ENCODE data around the gene CERK. TPM values are rescaled to one million over a fixed set of nuclear protein-coding genes. Genes with fewer than 3 reads are reported as not detected.
A peak's percentile ranks its signal among the peaks of the same experiment; 100 is the strongest.

CERK gene
- total and polyA plus RNA-seq, 2 of the 13 experiments (the other 11 are each of a cell fraction or from before 2014, with no cell fraction given): 40.3 to 41.9 TPM

DNA sequence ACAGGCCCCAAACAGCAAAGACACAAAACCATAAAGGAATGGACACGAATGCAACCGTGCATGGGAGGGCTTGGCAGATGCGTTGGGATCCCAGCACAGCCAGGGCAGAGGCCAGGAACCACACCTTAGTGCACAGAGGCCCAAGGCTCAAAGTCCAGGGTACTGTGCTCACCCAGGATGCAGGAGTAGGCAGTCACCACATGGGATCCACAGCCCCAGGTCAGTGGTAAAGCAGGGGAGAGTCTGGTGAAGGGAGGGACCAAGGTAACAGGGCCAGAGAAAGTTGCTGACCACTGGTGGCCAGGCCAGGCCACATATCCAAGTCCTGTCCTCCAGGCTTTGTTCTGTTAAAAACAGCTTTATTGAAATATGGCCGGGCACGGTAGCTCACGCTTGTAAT, 6.5 kb upstream of the CERK start (continued):
- TF ChIP-seq, protein P1, sequence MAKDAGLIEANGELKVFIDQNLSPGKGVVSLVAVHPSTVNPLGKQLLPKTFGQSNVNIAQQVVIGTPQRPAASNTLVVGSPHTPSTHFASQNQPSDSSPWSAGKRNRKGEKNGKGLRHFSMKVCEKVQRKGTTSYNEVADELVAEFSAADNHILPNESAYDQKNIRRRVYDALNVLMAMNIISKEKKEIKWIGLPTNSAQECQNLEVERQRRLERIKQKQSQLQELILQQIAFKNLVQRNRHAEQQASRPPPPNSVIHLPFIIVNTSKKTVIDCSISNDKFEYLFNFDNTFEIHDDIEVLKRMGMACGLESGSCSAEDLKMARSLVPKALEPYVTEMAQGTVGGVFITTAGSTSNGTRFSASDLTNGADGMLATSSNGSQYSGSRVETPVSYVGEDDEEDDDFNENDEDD (CRISPR knock-in tag; IDR thresholded peaks at IDR 0.05; ENCODE audit: borderline replicate concordance): no peak
- TF ChIP-seq, protein P2, sequence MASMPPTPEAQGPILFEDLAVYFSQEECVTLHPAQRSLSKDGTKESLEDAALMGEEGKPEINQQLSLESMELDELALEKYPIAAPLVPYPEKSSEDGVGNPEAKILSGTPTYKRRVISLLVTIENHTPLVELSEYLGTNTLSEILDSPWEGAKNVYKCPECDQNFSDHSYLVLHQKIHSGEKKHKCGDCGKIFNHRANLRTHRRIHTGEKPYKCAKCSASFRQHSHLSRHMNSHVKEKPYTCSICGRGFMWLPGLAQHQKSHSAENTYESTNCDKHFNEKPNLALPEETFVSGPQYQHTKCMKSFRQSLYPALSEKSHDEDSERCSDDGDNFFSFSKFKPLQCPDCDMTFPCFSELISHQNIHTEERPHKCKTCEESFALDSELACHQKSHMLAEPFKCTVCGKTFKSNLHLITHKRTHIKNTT (CRISPR knock-in tag; IDR thresholded peaks at IDR 0.05): no peak
- TF ChIP-seq, protein P3, sequence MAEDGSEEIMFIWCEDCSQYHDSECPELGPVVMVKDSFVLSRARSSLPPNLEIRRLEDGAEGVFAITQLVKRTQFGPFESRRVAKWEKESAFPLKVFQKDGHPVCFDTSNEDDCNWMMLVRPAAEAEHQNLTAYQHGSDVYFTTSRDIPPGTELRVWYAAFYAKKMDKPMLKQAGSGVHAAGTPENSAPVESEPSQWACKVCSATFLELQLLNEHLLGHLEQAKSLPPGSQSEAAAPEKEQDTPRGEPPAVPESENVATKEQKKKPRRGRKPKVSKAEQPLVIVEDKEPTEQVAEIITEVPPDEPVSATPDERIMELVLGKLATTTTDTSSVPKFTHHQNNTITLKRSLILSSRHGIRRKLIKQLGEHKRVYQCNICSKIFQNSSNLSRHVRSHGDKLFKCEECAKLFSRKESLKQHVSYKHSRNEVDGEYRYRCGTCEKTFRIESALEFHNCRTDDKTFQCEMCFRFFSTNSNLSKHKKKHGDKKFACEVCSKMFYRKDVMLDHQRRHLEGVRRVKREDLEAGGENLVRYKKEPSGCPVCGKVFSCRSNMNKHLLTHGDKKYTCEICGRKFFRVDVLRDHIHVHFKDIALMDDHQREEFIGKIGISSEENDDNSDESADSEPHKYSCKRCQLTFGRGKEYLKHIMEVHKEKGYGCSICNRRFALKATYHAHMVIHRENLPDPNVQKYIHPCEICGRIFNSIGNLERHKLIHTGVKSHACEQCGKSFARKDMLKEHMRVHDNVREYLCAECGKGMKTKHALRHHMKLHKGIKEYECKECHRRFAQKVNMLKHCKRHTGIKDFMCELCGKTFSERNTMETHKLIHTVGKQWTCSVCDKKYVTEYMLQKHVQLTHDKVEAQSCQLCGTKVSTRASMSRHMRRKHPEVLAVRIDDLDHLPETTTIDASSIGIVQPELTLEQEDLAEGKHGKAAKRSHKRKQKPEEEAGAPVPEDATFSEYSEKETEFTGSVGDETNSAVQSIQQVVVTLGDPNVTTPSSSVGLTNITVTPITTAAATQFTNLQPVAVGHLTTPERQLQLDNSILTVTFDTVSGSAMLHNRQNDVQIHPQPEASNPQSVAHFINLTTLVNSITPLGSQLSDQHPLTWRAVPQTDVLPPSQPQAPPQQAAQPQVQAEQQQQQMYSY (CRISPR knock-in tag; IDR thresholded peaks at IDR 0.05): no peak
- TF ChIP-seq ZNF501 (CRISPR knock-in tag; IDR thresholded peaks at IDR 0.05) (peak; percentile 71; the same call in 1 of the 2 replicates), ZNF180 (CRISPR knock-in tag; IDR thresholded peaks at IDR 0.05; ENCODE audit: borderline replicate concordance, low read depth) (no peak), IRF2 (CRISPR knock-in tag; IDR thresholded peaks at IDR 0.05) (peak; percentile 50; the same call in 1 of the 2 replicates), KDM5A (IDR thresholded peaks at IDR 0.05; ENCODE audit: borderline replicate concordance, low read length) (no peak), ZNF24 (IDR thresholded peaks at IDR 0.05) (no peak), POGZ (CRISPR knock-in tag; IDR thresholded peaks at IDR 0.05) (peak; percentile 45; the same call in 1 of the 2 replicates), FOXA1 (IDR thresholded peaks at IDR 0.05) (no peak), FOXA1 (CRISPR knock-in tag; IDR thresholded peaks at IDR 0.05) (0 out of 2 replicates have a peak, but pooled peaks have one; percentile 7), ZNF234 (CRISPR knock-in tag; conservative IDR thresholded peaks at IDR 0.05) (no peak), ZNF274 (CRISPR knock-in tag; IDR thresholded peaks at IDR 0.05) (no peak), ZMYM3 (CRISPR knock-in tag; IDR thresholded peaks at IDR 0.05) (peak; percentile 89), ZFYVE20 (CRISPR knock-in tag; IDR thresholded peaks at IDR 0.05; ENCODE audit: borderline replicate concordance, low read depth) (no peak), MXI1 (IDR thresholded peaks at IDR 0.05; ENCODE audit: borderline replicate concordance, low read depth, low read length) (peak; percentile 20; the same call in 1 of the 3 replicates), ZNF441 (CRISPR knock-in tag; IDR thresholded peaks at IDR 0.05; ENCODE audit: borderline replicate concordance) (peak; percentile 57; the same call in 1 of the 2 replicates), LCORL (IDR thresholded peaks at IDR 0.05) (no peak), LCORL (CRISPR knock-in tag; IDR thresholded peaks at IDR 0.05) (peak; percentile 81; the same call in 1 of the 2 replicates), RNF2 (conservative IDR thresholded peaks at IDR 0.05; ENCODE audit: low read depth) (no peak), HDAC1 (CRISPR knock-in tag; IDR thresholded peaks at IDR 0.05) (peak; percentile 27; the same call in 1 of the 2 replicates), BRCA1 (CRISPR knock-in tag; IDR thresholded peaks at IDR 0.05) (no peak), ZNF121 (CRISPR knock-in tag; IDR thresholded peaks at IDR 0.05) (peak; percentile 85)
- TF ChIP-seq, protein P4, sequence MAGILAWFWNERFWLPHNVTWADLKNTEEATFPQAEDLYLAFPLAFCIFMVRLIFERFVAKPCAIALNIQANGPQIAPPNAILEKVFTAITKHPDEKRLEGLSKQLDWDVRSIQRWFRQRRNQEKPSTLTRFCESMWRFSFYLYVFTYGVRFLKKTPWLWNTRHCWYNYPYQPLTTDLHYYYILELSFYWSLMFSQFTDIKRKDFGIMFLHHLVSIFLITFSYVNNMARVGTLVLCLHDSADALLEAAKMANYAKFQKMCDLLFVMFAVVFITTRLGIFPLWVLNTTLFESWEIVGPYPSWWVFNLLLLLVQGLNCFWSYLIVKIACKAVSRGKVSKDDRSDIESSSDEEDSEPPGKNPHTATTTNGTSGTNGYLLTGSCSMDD (CRISPR knock-in tag; IDR thresholded peaks at IDR 0.05): no peak
- TF ChIP-seq, protein P5, sequence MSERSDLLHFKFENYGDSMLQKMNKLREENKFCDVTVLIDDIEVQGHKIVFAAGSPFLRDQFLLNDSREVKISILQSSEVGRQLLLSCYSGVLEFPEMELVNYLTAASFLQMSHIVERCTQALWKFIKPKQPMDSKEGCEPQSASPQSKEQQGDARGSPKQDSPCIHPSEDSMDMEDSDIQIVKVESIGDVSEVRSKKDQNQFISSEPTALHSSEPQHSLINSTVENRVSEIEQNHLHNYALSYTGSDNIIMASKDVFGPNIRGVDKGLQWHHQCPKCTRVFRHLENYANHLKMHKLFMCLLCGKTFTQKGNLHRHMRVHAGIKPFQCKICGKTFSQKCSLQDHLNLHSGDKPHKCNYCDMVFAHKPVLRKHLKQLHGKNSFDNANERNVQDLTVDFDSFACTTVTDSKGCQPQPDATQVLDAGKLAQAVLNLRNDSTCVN (CRISPR knock-in tag; IDR thresholded peaks at IDR 0.05; ENCODE audit: borderline replicate concordance): no peak

Measured in HepG2 (cell line).